ENCODE results near the gene EFTUD2.

DNA sequence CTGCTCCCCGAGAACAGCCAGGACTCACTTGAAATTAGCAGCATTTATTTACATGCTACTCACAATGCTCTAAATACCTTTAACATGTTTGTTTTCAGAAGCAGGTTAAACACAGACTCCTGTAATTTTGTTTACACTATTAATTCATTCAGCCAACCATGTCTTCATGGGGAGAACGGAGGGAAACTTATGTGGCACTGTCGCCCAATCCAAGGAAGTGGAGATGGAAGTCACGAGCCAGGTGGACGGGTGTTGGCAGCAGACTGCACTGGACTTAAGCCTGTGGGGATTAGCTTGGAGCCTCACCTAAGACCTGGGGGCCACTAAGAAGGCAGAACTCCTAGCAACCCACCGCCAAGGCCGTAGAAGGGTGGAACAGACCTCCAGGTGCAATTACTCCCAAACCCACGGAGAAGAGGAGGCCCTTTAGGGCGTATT lies 24.9 kb upstream of the EFTUD2 start:
- TF ChIP-seq, protein P1, sequence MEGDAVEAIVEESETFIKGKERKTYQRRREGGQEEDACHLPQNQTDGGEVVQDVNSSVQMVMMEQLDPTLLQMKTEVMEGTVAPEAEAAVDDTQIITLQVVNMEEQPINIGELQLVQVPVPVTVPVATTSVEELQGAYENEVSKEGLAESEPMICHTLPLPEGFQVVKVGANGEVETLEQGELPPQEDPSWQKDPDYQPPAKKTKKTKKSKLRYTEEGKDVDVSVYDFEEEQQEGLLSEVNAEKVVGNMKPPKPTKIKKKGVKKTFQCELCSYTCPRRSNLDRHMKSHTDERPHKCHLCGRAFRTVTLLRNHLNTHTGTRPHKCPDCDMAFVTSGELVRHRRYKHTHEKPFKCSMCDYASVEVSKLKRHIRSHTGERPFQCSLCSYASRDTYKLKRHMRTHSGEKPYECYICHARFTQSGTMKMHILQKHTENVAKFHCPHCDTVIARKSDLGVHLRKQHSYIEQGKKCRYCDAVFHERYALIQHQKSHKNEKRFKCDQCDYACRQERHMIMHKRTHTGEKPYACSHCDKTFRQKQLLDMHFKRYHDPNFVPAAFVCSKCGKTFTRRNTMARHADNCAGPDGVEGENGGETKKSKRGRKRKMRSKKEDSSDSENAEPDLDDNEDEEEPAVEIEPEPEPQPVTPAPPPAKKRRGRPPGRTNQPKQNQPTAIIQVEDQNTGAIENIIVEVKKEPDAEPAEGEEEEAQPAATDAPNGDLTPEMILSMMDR (IDR thresholded peaks at IDR 0.05): no peak
- TF ChIP-seq POLR2AphosphoS5 (IDR thresholded peaks at IDR 0.05) (no peak), EP300 (IDR thresholded peaks at IDR 0.05) (no peak)
